K562 (cell line): ENCODE results near the gene MAL. TPM values are rescaled to one million over a fixed set of nuclear protein-coding genes. Genes with fewer than 3 reads are reported as not detected.

Source experiments
- ATAC-seq: fragments of 200-7000 bp; cut with Tn5 transposase; 3 replicates; pipeline ENCODE4 v1.9.1; 2020; ENCODE audit warnings: moderate library complexity
- BruUV-seq: library from RNA; stranded (reverse); fragments of 400-500 nt; replicated peaks from 2 replicates; lab custom pipeline; 2021; lab: Mats Ljungman, UMichigan
- CTCF ChIA-PET: fragments of 300-600 bp; formaldehyde crosslinking; extraction: SDS; loops from one replicate; lab custom pipeline; 2021; ENCODE audit warnings: low intra/inter-chr PET ratio; lab: Yijun Ruan, JAX
- POLR2A ChIA-PET: fragments of 300-600, 350-650 bp; sonication (Branson Sonifier 250); formaldehyde crosslinking; extraction: SDS; loops from one replicate; lab custom pipeline; 2021; ENCODE audit warnings: antibody characterized with exemption, inconsistent platforms; lab: Yijun Ruan, JAX
- DNase-seq, 4 experiments: peaks; one replicate each; pipeline versions ENCODE4 v3.0.0 to v3.0.0-alpha.2; 2011 to 2018; ENCODE audit warnings: low spot score in 3 of 4, mixed read lengths in 3 of 4; ENCODE audit errors: extremely low read depth in 1 of 4
- FAIRE-seq: peaks from 2 replicates; lab custom pipeline; 2011; peaks lifted over from hg19 to GRCh38; lab: Jason Lieb, UNC
- H2AFZ ChIP-seq: 2 replicates; pipeline ENCODE4 v1.6.0; 2011; ENCODE audit warnings: low read depth, low read length, control low read depth, inconsistent platforms
- H3K27ac ChIP-seq: fragments of 200-600 bp; 3 replicates; pipeline ENCODE4 v1.8.0; 2011; ENCODE audit warnings: low read depth, mild to moderate bottlenecking, control low read depth, inconsistent platforms, low read length, moderate library complexity, mixed read lengths; ENCODE audit errors: extremely low read depth
- H3K27me3 ChIP-seq, 2 experiments: fragments of 300-600 bp in 1 of 2; 2 replicates in 1 of 2; 3 replicates in 1 of 2; pipeline versions ENCODE4 v1.6.0 to v1.8.0; 2011; ENCODE audit warnings: inconsistent platforms in 2 of 2, low read length in 2 of 2, mild to moderate bottlenecking in 1 of 2, mixed read lengths in 1 of 2, moderate library complexity in 1 of 2; ENCODE audit not compliant: control insufficient read depth in 2 of 2, insufficient read depth in 2 of 2
- H3K36me3 ChIP-seq: fragments of 300-600 bp; 3 replicates; pipeline ENCODE4 v1.8.0; 2011; ENCODE audit warnings: mild to moderate bottlenecking, low read length, inconsistent platforms; ENCODE audit not compliant: control insufficient read depth, insufficient read depth
- H3K4me1 ChIP-seq, 2 experiments: fragments of 200-600 bp in 1 of 2; replicated peaks in 1 of 2; 2 replicates in 1 of 2; 3 replicates in 1 of 2; pipeline versions ENCODE4 v1.5.1 to v1.8.0; 2011; ENCODE audit warnings: inconsistent platforms in 2 of 2, low read length in 2 of 2, mild to moderate bottlenecking in 1 of 2, mixed read lengths in 1 of 2, moderate library complexity in 1 of 2; ENCODE audit not compliant: control insufficient read depth in 2 of 2, insufficient read depth in 2 of 2
- H3K4me2 ChIP-seq: 2 replicates; pipeline ENCODE4 v1.6.1; 2011; ENCODE audit warnings: low read length, control low read depth, inconsistent platforms, mixed read lengths; ENCODE audit not compliant: insufficient read depth
- H3K4me3 ChIP-seq: fragments of 200-600 bp; sonication (generic), shearing (Covaris generic); 2 replicates; pipeline ENCODE4 v1.5.1; 2016; ENCODE audit warnings: control low read depth, inconsistent platforms
- H3K79me2 ChIP-seq: fragments of 200-600 bp; 3 replicates; pipeline ENCODE4 v1.8.0; 2011; ENCODE audit warnings: low read length, inconsistent platforms; ENCODE audit not compliant: control insufficient read depth, insufficient read depth
- H3K9ac ChIP-seq, 2 experiments: 2 replicates each; pipeline versions ENCODE4 v1.6.0 to v1.6.1; 2011; ENCODE audit warnings: low read depth in 2 of 2, low read length in 2 of 2, control low read depth in 1 of 2, inconsistent platforms in 1 of 2, mild to moderate bottlenecking in 1 of 2, mixed read lengths in 1 of 2; ENCODE audit not compliant: insufficient read depth in 1 of 2
- H3K9me1 ChIP-seq: one replicate; pipeline ENCODE4 v1.6.0; 2011; ENCODE audit warnings: inconsistent platforms, mild to moderate bottlenecking, low read length, moderate library complexity; ENCODE audit not compliant: control insufficient read depth, insufficient read depth
- H3K9me3 ChIP-seq: replicated peaks from 2 replicates; pipeline ENCODE4 v1.5.1; 2011; ENCODE audit warnings: low read depth, low read length, inconsistent platforms; ENCODE audit not compliant: control insufficient read depth, insufficient read depth
- H4K20me1 ChIP-seq: replicated peaks from 2 replicates; pipeline ENCODE4 v1.6.1; 2011; ENCODE audit warnings: low read length, inconsistent platforms, mixed read lengths; ENCODE audit not compliant: control insufficient read depth, insufficient read depth
- COPS2 ChIP-seq: fragments of 450-650 bp; conservative IDR thresholded peaks from 2 replicates; pipeline ENCODE4 v1.6.1; 2016; ENCODE audit warnings: mild to moderate bottlenecking, moderate library complexity
- GTF2A2 ChIP-seq: IDR thresholded peaks from 2 replicates; pipeline ENCODE4 v1.6.1; 2016; ENCODE audit warnings: mild to moderate bottlenecking, missing genetic modification characterization, missing compliant biosample characterization
- LARP7 ChIP-seq: fragments of 450-650 bp; IDR thresholded peaks from 2 replicates; pipeline ENCODE4 v1.6.1; 2016
- NR2F6 ChIP-seq: fragments of 450-650 bp; formaldehyde crosslinking; IDR thresholded peaks from 2 replicates; pipeline ENCODE4 v1.4.0; 2020; ENCODE audit warnings: mild to moderate bottlenecking
- RBBP5 ChIP-seq: fragments of 200-600 bp; sonication (generic); IDR thresholded peaks from 2 replicates; pipeline ENCODE4 v1.6.1; 2012; ENCODE audit warnings: borderline replicate concordance, mild to moderate bottlenecking, low read length, control low read depth, inconsistent platforms; ENCODE audit not compliant: insufficient read depth, poor library complexity, severe bottlenecking
- TCF7 ChIP-seq: sonication (generic); IDR thresholded peaks from 2 replicates; pipeline ENCODE4 v1.6.1; 2016; ENCODE audit warnings: antibody characterized with exemption, borderline replicate concordance
- TEAD4 ChIP-seq, 2 experiments: sonication (generic) in 1 of 2; formaldehyde crosslinking in 1 of 2; IDR thresholded peaks; 2 replicates each; pipeline versions ENCODE4 v1.6.1 to v1.8.0; 2012 to 2022; ENCODE audit warnings: borderline replicate concordance in 1 of 2, inconsistent platforms in 1 of 2, low read length in 1 of 2, mild to moderate bottlenecking in 1 of 2, missing genetic modification reagents in 1 of 2
- ZFP36 ChIP-seq: fragments of 150-350 bp; IDR thresholded peaks from 2 replicates; pipeline ENCODE4 v1.6.1; 2018; ENCODE audit warnings: low read length, low read depth; ENCODE audit not compliant: partially characterized antibody
- WGBS: fragments of 100-300 bp; shearing (Covaris generic); methylation state at CpG from one replicate; pipeline ENCODE4 v1.1.6; 2016; ENCODE audit warnings: low coverage, mixed read lengths; ENCODE audit not compliant: insufficient coverage; ENCODE audit errors: missing lambda C conversion rate; 5-methylcytosine and 5-hydroxymethylcytosine counted together
- in situ Hi-C: fragments of 300-500 bp; cut with MboI; formaldehyde crosslinking; loops from 4 replicates; pipeline ENCODE4 v1.15.0; 2018; ENCODE audit warnings: inconsistent platforms, mixed read lengths
- intact Hi-C: fragments of 100-400 bp; cut with micrococcal nuclease; formaldehyde crosslinking; loops from 2 replicates; pipeline ENCODE4 v1.14.2; 2022
- polyA plus RNA-seq, 8 experiments: library from polyadenylated mRNA; depleted of rRNA in 4 of 8; stranded (reverse) in 5 of 8; unstranded in 3 of 8; fragments of >200 nt; fragmentation: Nextera tagmentation in 2 of 8; fragmentation: Illumina TruSeq in 1 of 8; extraction: Ambion mirVana in 2 of 8; extraction: Trizol in 1 of 8; gene quantifications; 2 replicates each; pipeline versions ENCODE4 v1.2.1 to v1.2.3, GENCODE V29; 2011 to 2014; ENCODE audit warnings: inconsistent platforms in 1 of 8, missing spikeins in 1 of 8
- total RNA-seq, 7 experiments: library from RNA; depleted of rRNA in 6 of 7; stranded (reverse); fragments of >200 nt in 6 of 7; fragmentation: Illumina TruSeq in 2 of 7; extraction: Trizol in 2 of 7; gene quantifications; 2 replicates each; pipeline versions ENCODE4 v1.2.1 to v1.2.3, GENCODE V29; 2011 to 2021; ENCODE audit warnings: low replicate concordance in 1 of 7
- TF ChIP-seq, protein P1 (sequence below): sonication (generic); formaldehyde crosslinking; IDR thresholded peaks from 2 replicates; pipeline ENCODE4 v1.8.0; 2022; ENCODE audit warnings: missing genetic modification reagents, mild to moderate bottlenecking, moderate library complexity, borderline replicate concordance
- TF ChIP-seq, protein P2 (sequence below): fragments of 250-450 bp; sonication (Bioruptor Pico); IDR thresholded peaks from 2 replicates; pipeline ENCODE4 v1.5.0; 2021
- TF ChIP-seq, protein P3 (sequence below): fragments of 250-450 bp; sonication (Bioruptor Pico); IDR thresholded peaks from 2 replicates; pipeline ENCODE4 v1.8.0; 2021; ENCODE audit warnings: moderate library complexity, mild to moderate bottlenecking, inconsistent platforms
- TF ChIP-seq, protein P4 (sequence below): fragments of 250-450 bp; sonication (Bioruptor Pico); IDR thresholded peaks from 2 replicates; pipeline ENCODE4 v1.5.0; 2022; ENCODE audit warnings: mild to moderate bottlenecking

Gene MAL
- total and polyA plus RNA-seq, 9 of the 15 experiments (the other 6 are each of a cell fraction or from before 2014, with no cell fraction given): not detected

DNA sequence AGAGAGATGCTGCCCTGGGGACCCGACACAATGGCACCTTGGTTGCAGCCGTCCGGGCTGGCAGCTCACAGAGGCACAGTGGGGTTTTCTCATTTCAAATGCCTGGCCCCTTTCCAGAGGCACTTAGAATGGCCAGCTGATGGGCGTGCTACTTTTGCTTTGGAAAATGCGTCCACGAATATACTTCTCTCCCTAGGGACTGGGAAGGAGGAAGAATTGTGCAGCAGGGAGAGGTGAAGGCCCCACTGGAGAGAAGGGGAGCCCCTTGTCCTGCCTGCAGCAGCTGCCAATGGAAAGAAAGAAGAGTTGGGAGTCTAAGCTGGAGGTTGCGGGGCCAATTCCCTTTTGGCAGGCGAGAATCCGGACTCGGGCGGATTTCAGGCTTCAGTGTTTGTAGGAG is 1.1 kb upstream of the MAL start:
- ChIA-PET CTCF (no interaction called here), POLR2A (interaction anchor here (0.6 to 0.8 kb wide), 2 partner anchors 21 to 320 kb away, joined by 3 read pairs; no protein-coding TSS in a partner anchor)
- ATAC-seq (no peak), FAIRE-seq (no peak), DNase-seq (no peak)
- TF ChIP-seq, protein P1, sequence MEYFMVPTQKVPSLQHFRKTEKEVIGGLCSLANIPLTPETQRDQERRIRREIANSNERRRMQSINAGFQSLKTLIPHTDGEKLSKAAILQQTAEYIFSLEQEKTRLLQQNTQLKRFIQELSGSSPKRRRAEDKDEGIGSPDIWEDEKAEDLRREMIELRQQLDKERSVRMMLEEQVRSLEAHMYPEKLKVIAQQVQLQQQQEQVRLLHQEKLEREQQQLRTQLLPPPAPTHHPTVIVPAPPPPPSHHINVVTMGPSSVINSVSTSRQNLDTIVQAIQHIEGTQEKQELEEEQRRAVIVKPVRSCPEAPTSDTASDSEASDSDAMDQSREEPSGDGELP (CRISPR knock-in tag): no peak
- TF ChIP-seq GTF2A2 (no peak), TCF7 (no peak), LARP7 (no peak), RBBP5 (no peak), NR2F6 (no peak), COPS2 (no peak), TEAD4 (IDR thresholded peaks at IDR 0.05; ENCODE audit: low read length) (no peak), TEAD4 (CRISPR knock-in tag; IDR thresholded peaks at IDR 0.05; ENCODE audit: borderline replicate concordance) (no peak), ZFP36 (no peak)
- TF ChIP-seq, protein P2, sequence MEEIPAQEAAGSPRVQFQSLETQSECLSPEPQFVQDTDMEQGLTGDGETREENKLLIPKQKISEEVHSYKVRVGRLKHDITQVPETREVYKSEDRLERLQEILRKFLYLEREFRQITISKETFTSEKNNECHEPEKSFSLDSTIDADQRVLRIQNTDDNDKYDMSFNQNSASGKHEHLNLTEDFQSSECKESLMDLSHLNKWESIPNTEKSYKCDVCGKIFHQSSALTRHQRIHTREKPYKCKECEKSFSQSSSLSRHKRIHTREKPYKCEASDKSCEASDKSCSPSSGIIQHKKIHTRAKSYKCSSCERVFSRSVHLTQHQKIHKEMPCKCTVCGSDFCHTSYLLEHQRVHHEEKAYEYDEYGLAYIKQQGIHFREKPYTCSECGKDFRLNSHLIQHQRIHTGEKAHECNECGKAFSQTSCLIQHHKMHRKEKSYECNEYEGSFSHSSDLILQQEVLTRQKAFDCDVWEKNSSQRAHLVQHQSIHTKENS (CRISPR knock-in tag): no peak
- TF ChIP-seq, protein P3, sequence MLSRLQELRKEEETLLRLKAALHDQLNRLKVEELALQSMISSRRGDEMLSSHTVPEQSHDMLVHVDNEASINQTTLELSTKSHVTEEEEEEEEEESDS (CRISPR knock-in tag): no peak
- TF ChIP-seq, protein P4, sequence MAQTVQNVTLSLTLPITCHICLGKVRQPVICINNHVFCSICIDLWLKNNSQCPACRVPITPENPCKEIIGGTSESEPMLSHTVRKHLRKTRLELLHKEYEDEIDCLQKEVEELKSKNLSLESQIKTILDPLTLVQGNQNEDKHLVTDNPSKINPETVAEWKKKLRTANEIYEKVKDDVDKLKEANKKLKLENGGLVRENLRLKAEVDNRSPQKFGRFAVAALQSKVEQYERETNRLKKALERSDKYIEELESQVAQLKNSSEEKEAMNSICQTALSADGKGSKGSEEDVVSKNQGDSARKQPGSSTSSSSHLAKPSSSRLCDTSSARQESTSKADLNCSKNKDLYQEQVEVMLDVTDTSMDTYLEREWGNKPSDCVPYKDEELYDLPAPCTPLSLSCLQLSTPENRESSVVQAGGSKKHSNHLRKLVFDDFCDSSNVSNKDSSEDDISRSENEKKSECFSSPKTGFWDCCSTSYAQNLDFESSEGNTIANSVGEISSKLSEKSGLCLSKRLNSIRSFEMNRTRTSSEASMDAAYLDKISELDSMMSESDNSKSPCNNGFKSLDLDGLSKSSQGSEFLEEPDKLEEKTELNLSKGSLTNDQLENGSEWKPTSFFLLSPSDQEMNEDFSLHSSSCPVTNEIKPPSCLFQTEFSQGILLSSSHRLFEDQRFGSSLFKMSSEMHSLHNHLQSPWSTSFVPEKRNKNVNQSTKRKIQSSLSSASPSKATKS (CRISPR knock-in tag): no peak
- Histone ChIP-seq H3K36me3 (no peaks in the 10 kb centered on the region), H4K20me1 (0 out of 2 replicates have a peak, but pooled peaks cover 1% of the 10 kb centered on the region), H3K27me3 (peaks cover 18 to 73% of the 10 kb centered on the region in 2 experiments), H3K4me1 (peaks cover 0 to 19% of the 10 kb centered on the region in 2 experiments; a peak in 2 of 5 replicates), H2AFZ (no peak overlapping the region), H3K4me2 (no peak overlapping the region), H3K9me3 (no peaks in the 10 kb centered on the region), H3K9ac (no peak overlapping the region), H3K27ac (no peak overlapping the region), H3K79me2 (no peaks in the 10 kb centered on the region), H3K4me3 (no peak overlapping the region), H3K9me1 (no peaks in the 10 kb centered on the region)
- intact Hi-C loops: no loop called here
- BruUV-seq: no TSS peak
- 9% methylated on average over 11 of the region's 11 CpGs for WGBS
- in situ Hi-C loops: no loop called here
